ENCODE results near the gene DNER. TPM values are rescaled to one million over a fixed set of nuclear protein-coding genes. Genes with fewer than 3 reads are reported as not detected.

Gene DNER
- total and polyA plus RNA-seq, 2 of the 4 experiments (the other 2 are of a cell fraction): under 0.01 to 0.14 TPM

DNA sequence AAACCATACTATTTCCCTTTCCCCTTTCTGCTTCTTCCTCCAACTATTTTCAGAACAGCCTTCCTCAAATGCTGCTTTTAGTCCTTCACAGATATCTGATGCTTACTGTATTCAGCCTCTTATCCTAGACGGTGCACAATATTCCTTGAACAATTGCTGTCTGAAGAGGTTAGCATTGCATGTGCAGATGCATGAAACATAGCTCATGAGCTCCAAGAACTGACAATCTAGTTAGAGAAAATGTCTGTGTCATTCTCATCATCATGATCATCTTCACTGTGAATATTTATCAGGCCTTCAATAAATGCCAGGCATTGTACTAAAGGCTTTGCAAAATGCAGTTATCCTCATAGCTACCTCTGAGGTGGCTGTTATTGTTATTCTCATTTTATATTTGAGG is 190.7 kb downstream of the DNER start:
- dilution Hi-C loops (cut with HindIII; ENCODE audit: low sequenced_read_pairs, unreplicated experiment): no loop called here
- intact Hi-C loops (cut with micrococcal nuclease): no loop called here
- Histone ChIP-seq H2AFZ (replicated peaks; ENCODE audit: low read length, poor library complexity) (no peak overlapping the region), H4K20me1 (ENCODE audit: insufficient read depth, low read length) (no peaks in the 10 kb centered on the region), H4K5ac (ENCODE audit: low read depth, low read length) (no peak overlapping the region), H3K4me2 (ENCODE audit: low read depth, low read length) (no peak overlapping the region), H2BK5ac (ENCODE audit: low read depth, low read length, poor library complexity, severe bottlenecking) (no peak overlapping the region), H3K9ac (ENCODE audit: low read depth, low read length) (no peak overlapping the region), H2BK15ac (ENCODE audit: low read depth, low read length) (no peak overlapping the region), H2BK120ac (ENCODE audit: low read depth, low read length) (no peak overlapping the region), H2AK5ac (ENCODE audit: low read depth, low read length) (no peak overlapping the region), H3K4me1 (ENCODE audit: control insufficient read depth, insufficient read depth, low read length) (no peaks in the 10 kb centered on the region), H2AK9ac (replicated peaks; ENCODE audit: low read depth, low read length, poor library complexity) (no peak overlapping the region), H3K36me3 (ENCODE audit: control insufficient read depth, insufficient read depth, low read length) (no peaks in the 10 kb centered on the region), H4K8ac (ENCODE audit: low read depth in 2 of 2, low read length in 2 of 2) (no peak overlapping the region), H3K27ac (ENCODE audit: insufficient read depth, low read length) (no peak overlapping the region), H3K79me1 (ENCODE audit: low read depth in 1 of 2, low read length in 2 of 2) (no peaks in the 10 kb centered on the region), H3K56ac (ENCODE audit: extremely low read depth, insufficient read depth, low read length) (no peak overlapping the region), H3K14ac (replicated peaks; ENCODE audit: low read depth, low read length) (no peak overlapping the region), H3K27me3 (ENCODE audit: control insufficient read depth, insufficient read depth, low read length) (no peaks in the 10 kb centered on the region), H4K91ac (ENCODE audit: insufficient read depth, low read depth, low read length) (no peak overlapping the region), H3K9me1 (ENCODE audit: insufficient read depth, low read length) (no peaks in the 10 kb centered on the region), H3K9me3 (ENCODE audit: control insufficient read depth, insufficient read depth, low read length) (peaks cover 5% of the 10 kb centered on the region), H3K23ac (ENCODE audit: low read depth, low read length) (no peak overlapping the region), H3K4ac (ENCODE audit: low read depth, low read length) (no peak overlapping the region), H3K4me3 (ENCODE audit: insufficient read depth, low read depth, low read length) (no peak overlapping the region), H2BK20ac (ENCODE audit: low read depth, low read length) (no peak overlapping the region), H3K18ac (ENCODE audit: low read depth, low read length) (no peak overlapping the region)
- POLR2A ChIA-PET (ENCODE audit: unreplicated experiment): no interaction called here
- WGBS, 2 experiments (ENCODE audit: extremely low coverage in 2 of 2, insufficient read length in 1 of 2): no CpG with 5 or more reads among the region's 1 CpG
- TF ChIP-seq RFX5 (IDR thresholded peaks at IDR 0.05; ENCODE audit: low read depth, low read length): no peak
- TF ChIP-seq, protein P1, sequence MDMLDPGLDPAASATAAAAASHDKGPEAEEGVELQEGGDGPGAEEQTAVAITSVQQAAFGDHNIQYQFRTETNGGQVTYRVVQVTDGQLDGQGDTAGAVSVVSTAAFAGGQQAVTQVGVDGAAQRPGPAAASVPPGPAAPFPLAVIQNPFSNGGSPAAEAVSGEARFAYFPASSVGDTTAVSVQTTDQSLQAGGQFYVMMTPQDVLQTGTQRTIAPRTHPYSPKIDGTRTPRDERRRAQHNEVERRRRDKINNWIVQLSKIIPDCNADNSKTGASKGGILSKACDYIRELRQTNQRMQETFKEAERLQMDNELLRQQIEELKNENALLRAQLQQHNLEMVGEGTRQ (IDR thresholded peaks at IDR 0.05; ENCODE audit: low read depth, low read length): no peak
- no peak for TF ChIP-seq MXI1 (IDR thresholded peaks at IDR 0.05; ENCODE audit: borderline replicate concordance, low read depth, low read length)
- TF ChIP-seq MAZ (IDR thresholded peaks at IDR 0.05; ENCODE audit: borderline replicate concordance, low read depth, low read length): no peak
- TF ChIP-seq CEBPB (IDR thresholded peaks at IDR 0.05; ENCODE audit: low read depth, low read length): no peak
- TF ChIP-seq NFE2L2 (IDR thresholded peaks at IDR 0.05; ENCODE audit: low read depth, low read length): no peak
- TF ChIP-seq, protein P2, sequence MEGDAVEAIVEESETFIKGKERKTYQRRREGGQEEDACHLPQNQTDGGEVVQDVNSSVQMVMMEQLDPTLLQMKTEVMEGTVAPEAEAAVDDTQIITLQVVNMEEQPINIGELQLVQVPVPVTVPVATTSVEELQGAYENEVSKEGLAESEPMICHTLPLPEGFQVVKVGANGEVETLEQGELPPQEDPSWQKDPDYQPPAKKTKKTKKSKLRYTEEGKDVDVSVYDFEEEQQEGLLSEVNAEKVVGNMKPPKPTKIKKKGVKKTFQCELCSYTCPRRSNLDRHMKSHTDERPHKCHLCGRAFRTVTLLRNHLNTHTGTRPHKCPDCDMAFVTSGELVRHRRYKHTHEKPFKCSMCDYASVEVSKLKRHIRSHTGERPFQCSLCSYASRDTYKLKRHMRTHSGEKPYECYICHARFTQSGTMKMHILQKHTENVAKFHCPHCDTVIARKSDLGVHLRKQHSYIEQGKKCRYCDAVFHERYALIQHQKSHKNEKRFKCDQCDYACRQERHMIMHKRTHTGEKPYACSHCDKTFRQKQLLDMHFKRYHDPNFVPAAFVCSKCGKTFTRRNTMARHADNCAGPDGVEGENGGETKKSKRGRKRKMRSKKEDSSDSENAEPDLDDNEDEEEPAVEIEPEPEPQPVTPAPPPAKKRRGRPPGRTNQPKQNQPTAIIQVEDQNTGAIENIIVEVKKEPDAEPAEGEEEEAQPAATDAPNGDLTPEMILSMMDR (conservative IDR thresholded peaks at IDR 0.05; ENCODE audit: low read depth, low read length): no peak
- no peak for TF ChIP-seq RAD21 (IDR thresholded peaks at IDR 0.05; ENCODE audit: low read length)
- no peak for TF ChIP-seq POLR2A (IDR thresholded peaks at IDR 0.05; ENCODE audit: low read depth, low read length)
- TF ChIP-seq CHD1 (IDR thresholded peaks at IDR 0.05; ENCODE audit: low read depth, low read length): no peak
- no peak for TF ChIP-seq SMC3 (IDR thresholded peaks at IDR 0.05; ENCODE audit: low read depth, low read length)
- TF ChIP-seq BHLHE40 (IDR thresholded peaks at IDR 0.05; ENCODE audit: low read depth, low read length): no peak
- BruUV-seq (replicated peaks): no TSS peak
- ATAC-seq (ENCODE audit: low read depth): no peak
- DNase-seq: no peak
- CTCF ChIA-PET: no interaction called here
- in situ Hi-C loops (cut with MboI; ENCODE audit: low sequenced_read_pairs): no loop called here

All from IMR-90 (cell line).